Activated CD4-positive, alpha-beta T cell treated with anti-CD3 and anti-CD28 coated beads, Interleukin-2, Interleukin-6, amounts not matched to agents 100 ng/mL and 50 ng/mL, durations not matched to agents 16 hours and 8 hours (primary cell): Measurements from ENCODE around the gene ACP7.
"Not testable (repeated sequence)": the region's sequence is repeated elsewhere in the genome, so short reads cannot be mapped to it uniquely, and the experiment has no call there.

Source experiments
- DNase-seq: peaks from one replicate; pipeline ENCODE4 v3.0.0-alpha.2; 2020

ACP7 gene

DNA sequence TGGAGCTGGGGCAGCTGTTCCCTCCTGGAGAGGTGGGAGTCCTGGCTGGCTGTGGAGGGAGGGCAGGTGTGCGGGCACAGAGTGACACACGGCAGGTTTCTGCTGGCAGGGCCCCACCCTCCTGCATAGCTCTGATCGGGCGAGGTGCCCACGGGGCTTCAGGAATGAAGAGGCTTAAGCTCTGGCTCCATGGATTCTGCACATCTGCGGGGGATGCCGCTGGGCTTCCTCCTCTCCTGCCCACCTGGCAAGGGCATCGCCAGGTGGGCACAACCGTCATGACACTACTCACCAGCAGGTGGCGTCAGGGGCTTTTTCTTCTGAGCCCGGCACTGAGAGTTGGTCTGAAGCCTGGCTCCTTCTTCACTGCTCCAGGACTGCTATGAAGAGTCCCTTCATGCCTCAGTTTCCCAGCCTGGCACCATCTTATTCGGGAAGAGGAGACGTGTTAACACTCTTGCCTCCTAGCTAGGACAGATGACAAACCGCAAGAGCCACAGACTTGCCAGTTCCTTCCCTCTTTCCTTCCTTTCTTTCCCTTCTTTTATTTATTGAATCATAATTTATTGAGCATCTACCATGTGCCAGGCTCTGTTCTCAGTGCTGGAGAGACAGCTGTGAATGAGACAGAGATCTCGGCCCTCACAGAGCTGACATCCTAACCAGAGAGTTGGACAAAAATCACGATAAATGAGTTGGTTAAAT, 26.2 kb downstream of the ACP7 start:
- peak; percentile 68 for DNase-seq

DNA sequence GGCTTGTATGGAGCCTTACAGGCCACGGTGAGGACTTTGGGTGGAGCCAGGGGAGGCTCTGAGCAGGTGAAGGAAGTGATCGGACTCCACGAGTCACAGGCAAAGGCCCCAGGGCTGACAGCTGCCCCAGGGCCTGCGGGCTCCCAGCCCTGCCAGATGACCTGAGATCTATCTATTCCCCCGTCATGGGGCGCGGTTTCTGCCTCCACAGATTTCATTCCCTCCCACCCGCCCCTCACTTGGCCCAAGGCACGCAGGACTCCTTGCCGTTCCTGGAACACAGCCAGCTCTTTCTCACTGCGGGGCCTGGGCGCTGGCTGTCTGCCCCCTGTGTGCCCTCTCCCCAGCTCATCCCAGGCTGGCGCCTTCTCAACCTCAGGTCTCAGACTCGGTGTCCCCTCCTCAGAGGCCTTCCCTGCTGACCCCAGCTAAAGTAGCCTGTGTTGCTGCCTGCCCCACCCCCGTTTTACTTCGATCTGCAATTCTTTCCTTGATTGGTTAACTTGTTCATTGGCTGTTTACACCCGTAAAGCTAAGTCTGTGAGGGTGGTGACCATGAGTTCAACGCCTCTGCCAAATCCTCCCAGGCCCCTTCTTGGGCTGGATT, 27.5 kb downstream of the ACP7 start:
- no peak for DNase-seq

DNA sequence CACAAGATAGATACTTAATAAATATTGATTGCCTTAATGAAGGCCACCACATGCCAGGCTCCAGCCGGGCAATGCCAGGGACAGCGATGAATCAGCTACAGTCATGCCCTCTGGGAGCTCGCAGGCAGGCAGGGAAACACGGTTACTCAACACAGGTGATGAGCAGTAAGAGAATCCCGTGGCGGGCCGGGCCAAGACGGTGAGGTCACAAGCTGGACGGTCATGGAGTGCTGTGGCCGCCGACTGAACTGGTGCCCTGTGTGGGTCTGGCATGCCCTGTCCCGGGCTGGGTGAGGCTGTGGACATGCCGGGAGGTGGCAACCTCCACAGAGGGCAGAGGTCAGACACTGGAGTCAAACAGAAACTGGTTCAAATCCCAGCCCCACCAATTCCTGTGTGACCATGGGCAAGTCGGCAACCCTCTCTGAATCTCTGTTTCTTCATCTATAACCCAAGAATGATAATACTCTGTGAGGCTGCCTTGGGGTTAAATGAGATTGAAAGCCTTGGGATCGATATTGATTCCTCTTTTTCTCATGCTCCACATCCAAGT, 28.2 kb downstream of the ACP7 start:
- DNase-seq = no peak

DNA sequence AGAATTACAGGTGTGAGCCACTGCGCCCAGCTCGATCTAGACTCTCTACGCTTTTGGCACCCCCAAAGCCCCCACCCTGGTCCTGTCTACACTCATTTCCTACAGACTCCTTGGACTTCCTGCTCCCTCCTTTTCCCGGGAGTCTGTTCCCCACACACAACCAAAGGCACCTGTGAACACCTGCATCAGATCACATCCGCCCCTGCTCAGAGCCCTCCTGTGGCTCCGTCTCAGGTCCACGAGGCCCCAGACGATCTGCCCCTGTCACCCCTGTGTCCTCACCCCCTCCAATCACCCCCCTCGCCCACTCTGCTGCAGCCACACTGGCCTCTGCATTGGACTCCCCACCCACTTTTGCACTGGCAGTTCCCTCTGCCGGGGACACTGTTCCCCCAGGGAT, 29.0 kb downstream of the ACP7 start:
- DNase-seq = no peak

DNA sequence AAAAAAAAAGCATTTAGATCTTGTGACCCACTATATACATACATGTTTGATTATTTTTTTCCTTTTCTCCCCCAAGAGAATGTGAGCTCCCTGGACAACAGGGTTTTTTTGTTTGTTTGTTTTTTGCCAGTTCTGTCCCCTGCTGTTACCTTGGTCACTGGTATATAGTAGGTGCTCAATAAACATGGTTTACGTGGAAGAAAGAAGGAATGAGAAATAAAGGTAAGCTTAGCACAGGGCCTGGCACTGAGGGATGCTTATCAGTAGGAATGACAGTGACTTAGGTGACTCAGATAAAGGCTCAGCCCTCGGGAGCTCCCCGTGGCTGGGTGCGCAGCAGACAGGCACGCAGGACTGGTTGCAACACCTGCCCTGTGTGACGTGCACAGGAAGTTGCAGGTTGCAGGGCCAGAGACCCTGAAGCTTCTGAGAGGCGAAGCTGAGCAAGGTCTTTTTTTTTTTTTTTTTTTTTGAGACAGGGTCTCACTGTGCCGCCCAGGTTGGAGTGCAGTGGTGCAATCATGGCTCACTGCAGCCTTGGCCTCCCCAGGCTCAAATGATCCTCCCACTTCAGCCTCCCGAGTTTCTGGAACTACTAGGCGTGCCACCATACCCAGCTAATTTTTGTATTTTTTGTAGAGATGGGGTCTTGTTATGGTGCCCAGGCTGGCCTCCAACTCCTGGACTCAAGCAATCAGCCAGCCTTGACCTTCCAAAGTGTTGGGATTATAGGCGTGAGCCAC, 31.1 kb downstream of the ACP7 start:
- DNase-seq = no peak

DNA sequence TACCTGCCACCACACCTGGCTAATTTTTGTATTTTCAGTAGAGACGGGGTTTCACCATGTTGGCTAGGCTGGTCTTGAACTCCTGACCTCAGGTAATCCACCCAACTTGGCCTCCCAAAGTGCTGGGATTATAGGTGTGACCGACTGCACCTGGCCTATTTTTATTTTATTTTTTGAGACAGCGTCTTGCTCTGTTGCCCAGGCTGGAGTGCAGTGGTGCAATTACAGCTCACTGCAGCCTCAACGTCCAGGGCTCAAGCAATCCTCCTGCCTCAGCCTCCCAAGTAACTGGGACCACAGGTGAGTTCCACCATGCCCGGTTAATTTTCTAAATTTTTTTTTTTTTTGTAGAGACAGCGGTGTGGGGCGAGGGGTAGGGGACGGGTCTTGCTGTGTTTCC, 32.9 kb downstream of the ACP7 start:
- not testable (repeated sequence) for DNase-seq

DNA sequence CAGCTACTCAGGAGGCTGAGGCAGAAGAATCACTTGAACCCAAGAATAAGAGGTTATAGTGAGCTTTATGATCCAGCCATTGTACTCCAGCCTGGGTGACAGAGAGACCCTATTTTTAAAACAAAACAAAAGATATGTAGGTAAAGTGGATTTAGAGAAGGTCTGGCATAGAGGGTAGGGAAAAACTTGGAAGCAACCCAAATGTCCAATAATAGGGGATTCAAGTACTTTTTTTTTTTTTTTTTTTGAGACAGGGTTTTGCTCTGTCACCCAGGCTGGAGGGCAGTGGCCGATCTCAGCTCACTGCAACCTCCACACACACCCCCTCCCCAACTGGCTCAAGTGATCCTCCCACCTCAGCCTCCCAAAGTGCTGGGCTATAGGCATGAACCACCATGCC, 35.7 kb downstream of the ACP7 start:
- DNase-seq = no peak

DNA sequence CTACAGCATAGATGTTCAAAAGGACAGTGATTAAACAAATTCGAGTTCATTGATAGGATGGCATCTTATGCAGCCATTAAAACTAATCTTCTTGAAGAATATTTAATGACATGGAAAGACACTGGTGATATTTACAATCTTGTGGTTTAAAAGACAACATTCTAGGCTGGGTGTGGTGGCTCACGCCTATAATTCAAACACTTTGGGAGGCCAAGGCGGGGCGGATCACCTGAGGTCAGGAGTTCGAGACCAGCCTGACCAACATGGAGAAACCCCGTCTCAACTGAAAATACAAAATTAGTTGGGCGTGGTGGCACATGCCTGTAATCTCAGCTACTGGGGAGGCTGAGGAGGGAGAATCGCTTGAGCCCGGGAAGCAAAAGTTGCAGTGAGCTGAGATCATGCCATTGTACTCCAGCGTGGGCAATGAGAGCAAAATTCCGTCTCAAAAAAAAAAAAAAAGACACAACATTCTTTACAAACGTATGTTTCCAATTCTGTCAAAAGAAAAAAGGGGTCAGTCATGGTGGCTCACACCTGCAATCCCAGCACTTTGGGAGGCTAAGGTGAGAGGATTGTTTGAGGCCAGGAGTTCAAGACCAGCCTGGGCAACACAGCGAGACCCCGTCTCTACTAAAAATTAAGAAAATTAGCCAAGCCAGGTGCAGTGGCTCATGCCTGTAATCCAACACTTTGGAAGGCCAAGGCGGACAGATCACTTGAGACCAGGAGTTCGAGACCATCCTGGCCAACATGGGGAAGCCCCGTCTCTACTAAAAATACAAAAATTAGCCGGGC, 39.0 kb downstream of the ACP7 start:
- DNase-seq = no peak

DNA sequence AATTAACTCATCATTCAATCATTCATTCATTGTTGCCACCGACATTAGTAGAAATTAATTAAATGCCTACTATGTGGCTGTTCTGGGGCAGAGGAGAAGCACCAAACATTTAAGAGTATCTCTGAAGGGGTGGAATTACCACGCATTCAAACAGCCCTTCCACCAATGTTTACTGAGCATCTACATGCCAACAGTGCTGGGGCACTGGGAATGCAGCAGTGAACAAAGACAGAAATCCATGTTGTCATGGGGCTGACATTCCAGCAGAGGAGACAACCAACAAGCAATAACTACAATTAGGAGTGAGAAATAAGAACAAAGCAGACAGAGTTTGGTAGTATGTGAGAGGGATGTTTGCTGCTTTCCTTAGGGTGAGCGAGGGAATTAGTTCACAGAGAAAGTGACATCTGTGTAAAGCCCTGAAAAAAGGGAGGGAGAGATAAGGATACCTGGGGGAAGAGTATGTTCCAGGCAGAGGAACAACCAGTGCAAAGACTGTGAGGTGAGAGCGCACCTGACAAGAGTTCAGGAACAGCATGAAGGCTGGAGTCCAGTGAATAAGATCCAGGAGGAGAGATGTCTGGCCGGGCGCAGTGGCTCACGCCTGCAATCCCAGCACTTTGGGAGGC, 40.1 kb downstream of the ACP7 start:
- DNase-seq = no peak

DNA sequence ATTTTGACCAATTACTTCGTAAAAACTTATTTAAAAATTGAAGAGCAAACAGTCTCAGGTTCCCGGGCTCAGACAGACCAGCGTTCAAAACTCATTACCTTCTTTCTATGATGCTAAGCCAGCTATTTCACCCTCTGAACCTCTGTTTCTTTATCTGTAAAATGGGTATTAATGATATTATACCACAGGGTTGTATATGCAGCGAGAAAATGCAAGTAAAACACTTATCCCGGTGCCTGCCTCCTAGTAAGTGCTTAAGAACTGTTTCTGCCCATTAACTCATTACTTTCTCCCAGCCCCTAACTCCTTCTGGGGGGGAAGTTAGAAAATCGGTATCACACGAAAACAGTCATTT, 41.0 kb downstream of the ACP7 start:
- DNase-seq = no peak

DNA sequence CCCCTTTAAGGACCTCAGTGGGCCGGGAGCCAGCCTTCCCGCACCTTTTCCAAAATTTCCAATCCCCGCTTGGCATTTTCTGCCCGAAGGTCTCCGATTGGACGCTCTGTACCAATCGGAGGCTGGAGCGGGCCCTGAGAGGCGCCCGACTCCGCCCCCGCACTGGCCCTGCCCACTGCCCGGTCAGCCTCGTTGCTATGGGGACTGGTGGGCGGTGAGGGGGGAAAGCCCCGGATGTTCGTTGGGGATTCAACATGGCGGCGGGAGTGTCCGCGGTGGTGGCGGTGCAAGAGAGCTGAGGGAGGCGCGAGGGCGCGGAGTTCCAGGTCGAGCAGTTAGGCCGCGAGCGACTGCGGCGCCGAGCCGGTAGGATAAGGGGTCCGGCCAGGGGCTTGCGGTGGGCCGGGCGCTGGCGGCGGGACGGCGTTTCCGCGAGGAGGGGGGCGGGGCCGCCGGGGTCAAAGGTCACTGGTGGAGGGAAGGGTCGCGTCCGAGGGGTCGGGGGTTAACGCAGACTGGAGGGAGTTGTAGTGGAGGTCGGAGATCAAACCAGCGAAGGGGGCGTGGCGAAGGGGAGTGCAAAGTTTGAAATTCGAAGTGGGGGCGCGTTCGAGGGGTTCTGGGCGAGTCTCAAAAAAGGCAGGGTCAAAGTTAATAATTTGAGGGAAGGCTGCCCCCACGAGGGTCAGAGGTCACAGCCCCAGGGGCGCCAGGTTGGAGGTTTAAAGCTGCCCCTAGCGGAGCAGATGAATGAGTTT, 41.6 kb downstream of the ACP7 start, which contains the start of gene PAK4:
Gene PAK4 (plus strand): TSS at position 233 of the 758 bp plus-strand sequence. CDS start 43,768 bp downstream, outside the sequence.
- peak; percentile 98 for DNase-seq

DNA sequence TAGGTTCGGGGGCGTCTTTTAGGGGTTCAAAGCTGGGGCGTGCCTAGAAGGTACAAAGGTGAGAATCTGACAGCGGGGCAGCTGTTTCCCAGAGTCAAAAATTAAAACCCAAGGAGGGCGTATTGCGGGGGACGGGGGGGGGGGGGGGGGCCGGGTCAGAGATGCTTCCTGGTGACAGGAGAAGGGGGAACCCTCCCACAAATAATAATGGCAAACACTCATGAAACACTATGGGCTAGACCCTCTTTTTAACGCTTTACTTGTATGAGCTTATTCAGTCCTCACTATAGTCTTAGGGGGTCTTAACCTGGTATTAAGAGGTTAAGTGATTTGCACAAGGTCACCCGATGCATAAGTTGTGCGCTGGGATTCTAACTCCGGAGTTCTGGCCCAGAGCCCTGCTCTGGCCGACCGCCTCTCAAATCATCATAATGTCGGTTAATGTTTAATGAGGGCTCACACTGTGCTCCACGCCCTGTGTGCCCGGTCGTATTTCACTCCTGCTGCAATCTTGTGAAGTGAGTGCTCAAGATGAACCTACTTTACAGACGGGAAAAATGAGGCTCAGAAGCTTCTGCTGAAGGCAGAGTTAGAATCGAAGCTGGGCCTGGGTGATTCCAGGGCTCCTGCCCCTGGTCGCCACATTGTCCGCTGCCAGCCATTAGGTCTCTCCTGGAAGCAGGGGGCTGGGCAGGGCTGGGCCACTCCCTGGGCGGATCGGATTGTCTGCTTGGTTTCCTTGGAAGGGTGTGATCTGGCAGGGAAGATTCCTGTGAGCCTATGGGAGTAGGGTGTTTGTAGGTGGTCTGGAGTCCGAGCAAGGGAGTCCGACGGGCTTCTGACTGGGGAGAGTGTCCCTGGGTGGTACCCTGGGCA, 42.4 kb downstream of the ACP7 start:
- DNase-seq = no peak

DNA sequence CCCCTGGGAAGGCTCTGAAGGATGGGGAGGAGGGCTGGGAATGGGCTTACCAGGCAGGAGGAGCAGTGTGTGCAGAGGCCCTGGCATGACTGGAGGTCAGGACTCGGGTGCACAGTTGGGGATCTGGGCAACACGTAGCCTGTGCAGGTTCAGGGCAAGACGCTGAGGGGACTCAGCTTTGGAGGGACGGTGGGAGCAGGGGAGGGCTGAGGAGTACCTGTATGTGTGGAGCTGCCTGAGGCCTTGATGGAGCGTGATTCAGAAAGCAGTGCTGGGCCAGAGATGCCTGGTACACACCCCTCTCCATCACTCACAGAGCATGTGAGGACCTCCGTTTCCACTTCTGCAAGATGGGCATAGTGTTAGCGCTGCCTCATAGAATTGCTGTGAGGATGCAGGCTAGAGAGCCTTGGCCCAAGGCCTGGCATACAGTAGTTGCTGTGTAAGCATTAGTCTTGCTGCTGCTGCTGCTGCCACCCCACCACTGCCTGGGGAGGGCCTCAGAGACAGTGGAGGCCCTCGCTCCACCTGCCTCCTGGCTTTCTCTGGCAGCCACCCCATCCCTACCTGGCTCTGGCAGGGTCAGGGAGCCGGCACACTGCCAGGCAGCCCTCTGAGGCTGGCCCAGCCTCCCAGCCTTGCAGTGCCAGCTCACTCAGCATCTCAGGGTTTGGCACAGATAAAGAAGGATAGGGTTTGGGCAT, 43.8 kb downstream of the ACP7 start:
- DNase-seq = no peak

DNA sequence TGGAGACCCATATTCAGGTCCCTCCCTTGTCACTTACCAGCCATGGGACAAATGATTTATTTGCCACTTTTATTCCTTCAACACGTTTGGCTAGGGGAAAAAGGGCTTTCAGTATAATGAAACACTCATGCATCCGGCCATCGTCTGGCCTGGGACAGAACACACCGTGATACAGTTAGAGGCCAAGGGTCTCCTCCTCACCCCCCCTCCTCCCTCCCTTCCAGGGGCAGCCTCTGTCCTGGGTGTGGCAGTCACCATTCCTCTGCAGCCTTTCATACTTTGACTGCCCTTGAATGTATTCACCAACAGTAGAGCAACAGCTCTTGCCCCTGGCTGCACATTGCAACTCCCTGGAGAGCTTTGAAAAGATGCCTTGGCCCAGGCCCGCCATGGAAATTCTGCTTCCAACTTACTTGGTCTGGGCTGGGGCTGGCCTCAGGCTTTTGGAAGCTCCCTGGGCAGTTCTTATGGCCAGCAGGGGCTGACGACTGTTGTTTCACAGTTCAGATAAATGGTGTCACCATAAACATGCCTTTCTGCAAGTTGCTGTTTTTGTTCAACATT, 44.4 kb downstream of the ACP7 start:
- no peak for DNase-seq

DNA sequence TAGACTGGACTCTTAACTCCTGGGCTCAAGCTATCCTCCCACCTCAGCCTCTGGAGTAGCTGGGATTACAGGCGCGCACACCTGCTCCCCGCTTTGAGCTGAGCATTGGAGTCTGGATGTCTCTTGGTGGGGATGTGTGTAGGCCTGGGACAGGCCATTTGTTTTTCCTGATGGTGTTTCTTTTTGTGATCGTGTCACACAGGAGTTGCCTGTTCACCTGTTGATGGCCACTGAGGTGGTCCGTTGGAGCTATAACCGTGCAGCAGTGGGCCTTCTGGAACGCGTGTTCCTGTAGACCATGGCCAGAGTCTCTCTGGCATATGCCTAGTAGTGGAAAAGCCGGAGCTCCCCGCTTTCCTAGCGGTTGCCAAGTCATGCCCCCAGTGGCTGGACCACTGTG, 44.9 kb downstream of the ACP7 start:
- DNase-seq = no peak

DNA sequence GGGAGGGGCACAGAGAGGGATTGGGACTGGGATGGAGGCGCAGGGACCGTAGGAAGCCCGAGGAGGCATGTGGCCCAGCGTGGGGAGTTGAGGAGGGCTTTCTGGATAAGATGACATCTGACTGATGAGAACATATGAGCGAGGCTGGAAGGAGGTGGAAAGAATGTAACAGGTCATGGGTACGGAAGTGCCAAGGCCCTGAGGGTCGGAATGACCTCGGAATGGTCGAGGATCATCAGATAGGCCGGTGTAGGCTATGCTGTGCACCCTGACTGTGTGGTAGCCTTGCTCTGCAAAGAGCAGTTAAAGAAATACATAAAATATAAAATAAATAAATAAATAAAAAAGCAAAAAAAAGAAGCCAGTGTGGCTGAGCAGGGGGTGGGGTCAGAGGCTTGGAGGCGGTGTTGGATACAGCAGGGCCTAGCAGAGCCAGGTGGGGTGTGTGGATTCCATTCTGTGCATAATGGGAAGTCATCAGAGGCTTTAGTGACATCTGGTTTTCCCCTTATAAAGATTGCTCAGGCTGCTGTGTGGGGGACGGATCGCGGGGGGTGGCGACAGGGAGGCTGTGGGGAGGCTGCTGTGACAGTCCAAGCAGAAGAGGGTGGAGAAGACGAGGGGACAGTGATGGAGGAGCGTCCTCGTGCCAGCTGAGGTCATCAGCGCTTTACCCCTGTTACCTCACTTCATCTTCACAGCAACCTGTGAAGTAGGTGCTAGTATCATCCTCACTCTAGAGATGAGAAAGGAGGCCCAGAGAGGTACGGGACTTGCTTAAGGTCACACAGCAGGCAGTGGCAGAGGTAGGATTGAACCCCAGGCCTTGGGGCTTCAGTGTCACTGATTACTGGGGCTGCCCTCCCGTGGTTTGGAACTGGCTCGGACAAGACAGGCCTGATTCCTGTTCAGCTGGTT, 46.4 kb downstream of the ACP7 start:
- DNase-seq = no peak

DNA sequence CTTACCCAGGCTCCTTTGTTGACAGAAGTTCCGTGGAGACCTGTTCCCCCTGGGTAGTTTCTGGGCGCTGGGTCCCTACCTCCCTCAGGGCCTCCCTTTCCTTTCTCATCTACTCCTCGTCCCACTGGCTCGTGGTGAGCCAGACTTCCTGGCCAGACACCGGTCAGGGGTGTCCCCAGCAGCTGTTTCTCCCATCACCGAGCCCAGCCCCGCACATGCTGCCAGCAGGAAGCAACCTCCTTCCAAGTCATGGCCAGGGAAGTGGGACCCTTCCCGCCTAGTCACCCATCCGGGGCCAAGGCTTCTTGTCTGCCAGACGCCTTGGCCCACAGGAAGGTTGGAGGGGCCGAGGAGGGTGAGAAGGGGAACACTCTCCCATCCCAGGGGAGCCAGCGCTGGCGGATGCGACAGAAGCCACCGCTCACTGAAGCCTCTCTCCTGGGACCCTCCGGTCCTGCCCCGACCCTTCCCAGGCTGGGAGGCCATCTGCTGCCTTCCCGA, 47.1 kb downstream of the ACP7 start:
- no peak for DNase-seq

DNA sequence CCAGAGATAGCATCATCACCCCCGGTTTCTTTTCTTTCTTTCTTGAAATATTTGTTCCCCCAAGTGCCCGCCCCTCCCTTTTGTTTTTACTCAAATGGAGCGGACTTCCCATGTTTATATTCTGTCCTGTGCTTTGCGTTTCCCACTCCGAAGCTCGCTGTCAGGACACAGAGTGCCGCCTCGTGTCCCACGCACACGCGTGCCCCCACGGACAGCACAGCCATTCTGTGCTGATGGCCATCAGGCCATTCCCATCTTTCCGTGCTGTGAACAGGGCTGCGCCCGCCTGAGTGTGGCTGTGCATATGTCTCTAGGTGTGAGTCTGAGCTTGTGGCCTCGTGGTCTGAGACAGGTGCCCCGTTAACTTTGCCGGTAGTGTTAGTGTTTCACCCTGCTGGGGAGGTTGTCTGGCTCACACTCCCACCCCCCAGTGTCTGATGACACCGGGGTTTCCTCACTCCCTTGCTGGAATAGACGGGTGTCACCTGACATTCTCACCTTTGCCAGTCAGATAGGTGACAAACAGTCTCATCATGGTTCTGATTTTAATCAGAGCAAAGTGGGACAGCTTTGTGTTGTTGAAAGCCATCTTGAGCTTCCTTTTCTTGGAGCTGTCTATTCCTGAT, 48.3 kb downstream of the ACP7 start:
- DNase-seq = no peak
